K562 (cell line): ENCODE measurements around the gene WDR72. TPM values are rescaled to one million over a fixed set of nuclear protein-coding genes. Genes with fewer than 3 reads are reported as not detected.

Experiments used
- ATAC-seq: fragments of 200-7000 bp; cut with Tn5 transposase; 3 replicates; pipeline ENCODE4 v1.9.1; 2020; ENCODE audit warnings: moderate library complexity
- BruUV-seq: library from RNA; stranded (reverse); fragments of 400-500 nt; replicated peaks from 2 replicates; lab custom pipeline; 2021; lab: Mats Ljungman, UMichigan
- CTCF ChIA-PET: fragments of 300-600 bp; formaldehyde crosslinking; extraction: SDS; loops from one replicate; lab custom pipeline; 2021; ENCODE audit warnings: low intra/inter-chr PET ratio; lab: Yijun Ruan, JAX
- POLR2A ChIA-PET: fragments of 300-600, 350-650 bp; sonication (Branson Sonifier 250); formaldehyde crosslinking; extraction: SDS; loops from one replicate; lab custom pipeline; 2021; ENCODE audit warnings: antibody characterized with exemption, inconsistent platforms; lab: Yijun Ruan, JAX
- DNase-seq, 4 experiments: peaks; one replicate each; pipeline versions ENCODE4 v3.0.0 to v3.0.0-alpha.2; 2011 to 2018; ENCODE audit warnings: low spot score in 3 of 4, mixed read lengths in 3 of 4; ENCODE audit errors: extremely low read depth in 1 of 4
- FAIRE-seq: peaks from 2 replicates; lab custom pipeline; 2011; peaks lifted over from hg19 to GRCh38; lab: Jason Lieb, UNC
- H2AFZ ChIP-seq: 2 replicates; pipeline ENCODE4 v1.6.0; 2011; ENCODE audit warnings: low read depth, low read length, control low read depth, inconsistent platforms
- H3K27ac ChIP-seq: fragments of 200-600 bp; 3 replicates; pipeline ENCODE4 v1.8.0; 2011; ENCODE audit warnings: low read depth, mild to moderate bottlenecking, control low read depth, inconsistent platforms, low read length, moderate library complexity, mixed read lengths; ENCODE audit errors: extremely low read depth
- H3K27me3 ChIP-seq, 2 experiments: fragments of 300-600 bp in 1 of 2; 2 replicates in 1 of 2; 3 replicates in 1 of 2; pipeline versions ENCODE4 v1.6.0 to v1.8.0; 2011; ENCODE audit warnings: inconsistent platforms in 2 of 2, low read length in 2 of 2, mild to moderate bottlenecking in 1 of 2, mixed read lengths in 1 of 2, moderate library complexity in 1 of 2; ENCODE audit not compliant: control insufficient read depth in 2 of 2, insufficient read depth in 2 of 2
- H3K36me3 ChIP-seq: fragments of 300-600 bp; 3 replicates; pipeline ENCODE4 v1.8.0; 2011; ENCODE audit warnings: mild to moderate bottlenecking, low read length, inconsistent platforms; ENCODE audit not compliant: control insufficient read depth, insufficient read depth
- H3K4me1 ChIP-seq, 2 experiments: fragments of 200-600 bp in 1 of 2; replicated peaks in 1 of 2; 2 replicates in 1 of 2; 3 replicates in 1 of 2; pipeline versions ENCODE4 v1.5.1 to v1.8.0; 2011; ENCODE audit warnings: inconsistent platforms in 2 of 2, low read length in 2 of 2, mild to moderate bottlenecking in 1 of 2, mixed read lengths in 1 of 2, moderate library complexity in 1 of 2; ENCODE audit not compliant: control insufficient read depth in 2 of 2, insufficient read depth in 2 of 2
- H3K4me2 ChIP-seq: 2 replicates; pipeline ENCODE4 v1.6.1; 2011; ENCODE audit warnings: low read length, control low read depth, inconsistent platforms, mixed read lengths; ENCODE audit not compliant: insufficient read depth
- H3K4me3 ChIP-seq: fragments of 200-600 bp; sonication (generic), shearing (Covaris generic); 2 replicates; pipeline ENCODE4 v1.5.1; 2016; ENCODE audit warnings: control low read depth, inconsistent platforms
- H3K79me2 ChIP-seq: fragments of 200-600 bp; 3 replicates; pipeline ENCODE4 v1.8.0; 2011; ENCODE audit warnings: low read length, inconsistent platforms; ENCODE audit not compliant: control insufficient read depth, insufficient read depth
- H3K9ac ChIP-seq, 2 experiments: 2 replicates each; pipeline versions ENCODE4 v1.6.0 to v1.6.1; 2011; ENCODE audit warnings: low read depth in 2 of 2, low read length in 2 of 2, control low read depth in 1 of 2, inconsistent platforms in 1 of 2, mild to moderate bottlenecking in 1 of 2, mixed read lengths in 1 of 2; ENCODE audit not compliant: insufficient read depth in 1 of 2
- H3K9me1 ChIP-seq: one replicate; pipeline ENCODE4 v1.6.0; 2011; ENCODE audit warnings: inconsistent platforms, mild to moderate bottlenecking, low read length, moderate library complexity; ENCODE audit not compliant: control insufficient read depth, insufficient read depth
- H3K9me3 ChIP-seq: replicated peaks from 2 replicates; pipeline ENCODE4 v1.5.1; 2011; ENCODE audit warnings: low read depth, low read length, inconsistent platforms; ENCODE audit not compliant: control insufficient read depth, insufficient read depth
- H4K20me1 ChIP-seq: replicated peaks from 2 replicates; pipeline ENCODE4 v1.6.1; 2011; ENCODE audit warnings: low read length, inconsistent platforms, mixed read lengths; ENCODE audit not compliant: control insufficient read depth, insufficient read depth
- FOXO4 ChIP-seq: fragments of 450-650 bp; formaldehyde crosslinking; IDR thresholded peaks from 2 replicates; pipeline ENCODE4 v1.4.0; 2020; ENCODE audit warnings: mild to moderate bottlenecking, moderate library complexity
- RBFOX2 ChIP-seq: fragments of 200-400 bp; formaldehyde crosslinking; IDR thresholded peaks from 2 replicates; pipeline ENCODE4 v1.6.1; 2017; ENCODE audit warnings: low read depth, mild to moderate bottlenecking, low read length, moderate library complexity
- ZBTB8A ChIP-seq: fragments of 450-650 bp; IDR thresholded peaks from 2 replicates; pipeline ENCODE4 v1.6.1; 2018; ENCODE audit warnings: mild to moderate bottlenecking, moderate library complexity; ENCODE audit not compliant: partially characterized antibody
- ZNF780A ChIP-seq: fragments of 250-450 bp; sonication (Bioruptor Pico); IDR thresholded peaks from 2 replicates; pipeline ENCODE4 v1.5.0; 2021; ENCODE audit warnings: mild to moderate bottlenecking
- WGBS: fragments of 100-300 bp; shearing (Covaris generic); methylation state at CpG from one replicate; pipeline ENCODE4 v1.1.6; 2016; ENCODE audit warnings: low coverage, mixed read lengths; ENCODE audit not compliant: insufficient coverage; ENCODE audit errors: missing lambda C conversion rate; 5-methylcytosine and 5-hydroxymethylcytosine counted together
- in situ Hi-C: fragments of 300-500 bp; cut with MboI; formaldehyde crosslinking; loops from 4 replicates; pipeline ENCODE4 v1.15.0; 2018; ENCODE audit warnings: inconsistent platforms, mixed read lengths
- intact Hi-C: fragments of 100-400 bp; cut with micrococcal nuclease; formaldehyde crosslinking; loops from 2 replicates; pipeline ENCODE4 v1.14.2; 2022
- polyA plus RNA-seq, 8 experiments: library from polyadenylated mRNA; depleted of rRNA in 4 of 8; stranded (reverse) in 5 of 8; unstranded in 3 of 8; fragments of >200 nt; fragmentation: Nextera tagmentation in 2 of 8; fragmentation: Illumina TruSeq in 1 of 8; extraction: Ambion mirVana in 2 of 8; extraction: Trizol in 1 of 8; gene quantifications; 2 replicates each; pipeline versions ENCODE4 v1.2.1 to v1.2.3, GENCODE V29; 2011 to 2014; ENCODE audit warnings: inconsistent platforms in 1 of 8, missing spikeins in 1 of 8
- total RNA-seq, 7 experiments: library from RNA; depleted of rRNA in 6 of 7; stranded (reverse); fragments of >200 nt in 6 of 7; fragmentation: Illumina TruSeq in 2 of 7; extraction: Trizol in 2 of 7; gene quantifications; 2 replicates each; pipeline versions ENCODE4 v1.2.1 to v1.2.3, GENCODE V29; 2011 to 2021; ENCODE audit warnings: low replicate concordance in 1 of 7

The WDR72 gene
- total and polyA plus RNA-seq, 9 of the 15 experiments (the other 6 are each of a cell fraction or from before 2014, with no cell fraction given): 0.01 TPM; not detected in 8

GRCh38 chr15:53627279-53627678 is 132.2 kb downstream of the WDR72 start:
- in situ Hi-C loops: no loop called here
- H3K4me2 ChIP-seq: no peak overlapping the region
- H3K9me3 ChIP-seq: peaks cover 2% of the 10 kb centered on the region
- DNase-seq (no peak), ATAC-seq (no peak), FAIRE-seq (no peak)
- no peak overlapping the region for H3K4me3 ChIP-seq
- H3K27me3 ChIP-seq: no peaks in the 10 kb centered on the region
- no TSS peak for BruUV-seq
- POLR2A ChIA-PET: no interaction called here
- TF ChIP-seq ZBTB8A (no peak), RBFOX2 (no peak), FOXO4 (CRISPR knock-in tag) (no peak), ZNF780A (CRISPR knock-in tag) (no peak)
- H3K79me2 ChIP-seq: no peaks in the 10 kb centered on the region
- no peaks in the 10 kb centered on the region for H4K20me1 ChIP-seq
- H2AFZ ChIP-seq: no peak overlapping the region
- no peaks in the 10 kb centered on the region for H3K9me1 ChIP-seq
- H3K36me3 ChIP-seq: no peaks in the 10 kb centered on the region
- no peaks in the 10 kb centered on the region for H3K4me1 ChIP-seq
- no peak overlapping the region for H3K9ac ChIP-seq
- WGBS: 3% methylated on average over 3 of the region's 3 CpGs
- CTCF ChIA-PET: no interaction called here
- H3K27ac ChIP-seq: no peak overlapping the region
- intact Hi-C loops: no loop called here
